HG03439 (cell line): ENCODE results near the gene RINL.
A peak's percentile ranks its signal among the peaks of the same experiment; 100 is the strongest.
"Not testable (repeated sequence)": the region's sequence is repeated elsewhere in the genome, so short reads cannot be mapped to it uniquely, and the experiment has no call there.

Experiments used
- ATAC-seq: cut with Tn5 transposase; IDR thresholded peaks from one replicate; pipeline ENCODE4 v1.9.1; 2021; ENCODE audit warnings: mild to moderate bottlenecking, moderate library complexity; ENCODE audit not compliant: unreplicated experiment

Gene RINL

GRCh38 chr19:38836983-38837626 is 41.0 kb downstream of the RINL start:
- no peak for ATAC-seq

- no peak for ATAC-seq
These were observed 41.7 kb downstream of the RINL start for GRCh38 chr19:38836159-38836982.

DNA sequence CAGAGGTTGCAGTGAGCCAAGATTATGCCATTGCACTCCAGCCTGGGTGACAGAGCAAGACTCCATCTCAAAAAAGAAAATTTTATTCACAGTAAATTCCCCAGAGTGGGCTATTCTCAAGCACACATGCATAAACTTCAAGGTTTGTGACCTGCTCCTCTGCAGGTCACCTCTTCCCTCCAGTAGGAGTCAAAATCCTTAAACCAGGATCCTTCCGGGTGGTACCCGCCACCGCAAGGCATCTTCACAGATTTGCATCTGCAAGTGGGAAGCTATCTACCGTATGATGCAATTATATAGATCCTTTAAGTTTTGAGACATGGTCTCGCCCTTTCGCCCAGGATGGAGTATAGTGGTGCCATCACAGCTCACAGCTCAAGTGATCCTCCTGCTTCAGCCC is 43.5 kb downstream of the RINL start:
- ATAC-seq = no peak

- no peak for ATAC-seq
These were observed 44.0 kb downstream of the RINL start for GRCh38 chr19:38834104-38834490.

- no peak for ATAC-seq
These were observed 45.0 kb downstream of the RINL start for GRCh38 chr19:38833092-38833425.

DNA sequence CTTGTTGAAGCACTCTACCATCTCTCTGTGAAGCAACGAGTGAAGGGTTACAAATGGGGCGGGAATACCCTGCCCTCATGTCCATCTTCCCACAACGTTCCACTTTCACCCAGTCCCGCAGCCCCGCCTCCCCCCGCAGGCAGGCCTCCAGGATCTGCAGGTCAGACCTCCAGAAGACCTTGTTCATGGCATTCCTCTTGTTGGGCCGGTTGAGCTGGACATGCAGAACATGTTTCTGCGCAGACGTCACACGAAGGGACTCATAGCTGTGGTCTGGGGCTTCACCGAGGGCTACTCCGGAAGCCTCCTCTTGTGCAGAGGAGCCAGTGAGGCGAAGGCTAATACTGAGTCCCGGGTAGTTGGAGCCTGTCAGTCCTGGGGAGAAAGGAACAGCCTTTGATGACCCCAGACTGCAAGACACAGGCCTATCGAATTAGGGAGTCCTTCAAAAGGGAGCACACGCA is 46.9 kb downstream of the RINL start:
- peak; percentile 54 for ATAC-seq

DNA sequence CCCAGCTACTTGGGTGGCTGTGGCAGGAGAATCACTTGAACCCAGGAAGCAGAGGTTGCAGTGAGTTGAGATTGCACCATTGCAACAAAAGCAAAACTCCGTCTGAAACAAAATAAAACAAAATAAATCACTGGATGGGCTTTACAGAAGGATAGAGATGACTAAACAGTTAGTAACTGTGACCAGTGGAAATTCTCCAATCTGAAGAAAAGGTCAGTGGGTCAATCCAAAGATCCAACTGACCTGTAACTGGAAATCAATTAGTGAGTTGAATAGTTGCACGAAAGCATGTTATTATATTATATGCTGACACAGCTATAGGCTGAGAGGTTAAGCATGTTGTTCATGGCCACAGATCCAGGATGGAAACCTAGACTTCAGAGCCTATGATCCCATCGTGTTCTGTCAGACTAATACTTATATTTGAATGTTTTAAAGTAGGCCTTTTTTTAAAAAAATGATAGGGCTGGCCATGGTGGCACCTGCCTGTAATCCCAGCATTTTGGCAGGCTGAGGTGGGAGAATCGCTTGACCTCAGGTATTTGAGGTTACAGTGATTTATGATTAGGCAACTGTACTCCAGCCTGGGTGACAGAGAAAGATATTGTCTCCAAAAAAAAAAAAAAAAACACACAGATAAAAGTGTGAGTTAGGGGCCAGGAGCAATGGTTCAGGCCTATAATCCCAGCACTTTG is 47.9 kb downstream of the RINL start:
- no peak for ATAC-seq

DNA sequence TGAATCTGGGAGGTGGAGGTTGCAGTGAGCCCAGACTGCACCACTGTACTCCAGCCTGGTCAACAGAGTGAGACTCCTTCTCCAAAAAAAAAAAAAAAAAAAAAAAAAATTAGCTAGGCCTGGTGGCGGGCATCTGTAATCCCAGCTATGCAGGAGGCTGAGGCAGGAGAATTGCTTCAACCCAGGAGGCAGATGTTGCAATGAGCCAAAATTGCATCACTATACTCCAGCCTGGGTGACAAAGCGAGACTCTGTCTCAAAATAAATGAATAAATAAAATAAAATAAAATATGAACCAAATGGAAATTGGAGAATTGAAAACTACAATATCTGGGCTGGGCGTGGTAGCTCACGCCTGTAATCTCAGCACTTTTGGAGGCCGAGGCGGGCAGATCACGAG is 48.9 kb downstream of the RINL start:
- not testable (repeated sequence) for ATAC-seq

GRCh38 chr19:38826856-38827551 is 51.1 kb downstream of the RINL start:
- ATAC-seq = no peak

DNA sequence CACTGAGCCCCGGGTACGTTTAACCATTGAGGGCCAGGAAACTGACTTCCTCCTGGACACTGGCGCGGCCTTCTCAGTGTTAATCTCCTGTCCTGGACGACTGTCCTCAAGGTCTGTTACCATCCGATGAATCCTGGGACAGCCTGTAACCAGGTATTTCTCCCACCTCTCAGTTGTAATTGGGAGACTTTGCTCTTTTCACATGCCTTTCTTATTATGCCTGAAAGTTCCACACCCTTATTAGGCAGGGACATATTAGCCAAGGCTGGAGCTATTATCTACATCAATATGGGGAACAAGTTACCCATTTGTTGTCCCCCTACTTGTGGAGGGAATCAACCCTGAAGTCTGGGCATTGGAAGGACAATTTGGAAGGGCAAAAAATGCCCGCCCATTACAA is 52.1 kb downstream of the RINL start:
- not testable (repeated sequence) for ATAC-seq

GRCh38 chr19:38821230-38821825 is 56.7 kb downstream of the RINL start:
- not testable (repeated sequence) for ATAC-seq

DNA sequence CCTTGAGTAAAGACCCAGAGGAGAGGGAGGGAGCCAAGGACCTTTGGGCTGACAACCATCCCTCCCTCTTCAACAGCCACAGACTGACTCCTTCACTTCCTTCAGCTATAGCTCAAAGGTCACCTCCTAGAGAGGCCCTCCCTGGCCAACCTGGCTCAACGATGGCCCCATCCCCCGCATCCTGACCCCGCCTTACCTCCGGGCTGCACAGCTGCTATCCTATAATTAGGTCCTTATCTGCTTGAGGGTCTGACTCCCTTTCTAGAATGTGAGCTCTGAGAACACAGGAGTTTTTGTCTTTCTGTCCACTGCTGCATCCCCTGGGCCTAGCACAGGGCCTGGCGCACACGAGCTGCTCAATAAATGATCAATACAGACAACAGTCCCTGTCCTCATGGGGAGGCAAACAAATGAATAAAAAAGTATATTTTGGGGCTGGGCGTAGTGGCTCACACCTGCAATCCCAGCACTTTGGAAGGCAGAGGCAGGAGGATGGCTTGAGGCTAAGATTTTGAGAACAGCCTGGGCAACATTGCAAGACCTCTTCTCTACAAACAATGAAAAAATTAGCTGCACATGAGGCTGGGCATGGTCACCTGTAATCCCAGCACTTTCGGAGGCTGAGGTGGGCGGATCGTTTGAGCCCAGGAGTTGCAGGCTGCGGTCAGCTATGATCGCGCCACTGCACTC is 58.7 kb downstream of the RINL start:
- no peak for ATAC-seq
